ENCODE results near the gene ZBED2.
"Not testable (repeated sequence)": the region's sequence is repeated elsewhere in the genome, so short reads cannot be mapped to it uniquely, and the experiment has no call there.

The ZBED2 gene

GRCh38 chr3:111577113-111577512, 18.0 kb downstream of the ZBED2 start:
- no peak for DNase-seq

- DNase-seq: no peak
These were observed 23.2 kb downstream of the ZBED2 start for GRCh38 chr3:111571907-111572460.

- no peak for DNase-seq
These were observed 23.9 kb downstream of the ZBED2 start for GRCh38 chr3:111571282-111571681.

GRCh38 chr3:111570404-111571030, 24.6 kb downstream of the ZBED2 start:
- DNase-seq: no peak

GRCh38 chr3:111568911-111569310, 26.2 kb downstream of the ZBED2 start:
- no peak for DNase-seq

GRCh38 chr3:111568355-111568754, 26.8 kb downstream of the ZBED2 start:
- DNase-seq: no peak

- no peak for DNase-seq
These were observed 28.3 kb downstream of the ZBED2 start for GRCh38 chr3:111566844-111567243.

- not testable (repeated sequence) for DNase-seq
These were observed 33.2 kb downstream of the ZBED2 start for GRCh38 chr3:111561902-111562301.

GRCh38 chr3:111548756-111549155, 46.4 kb downstream of the ZBED2 start:
- DNase-seq: no peak

GRCh38 chr3:111548092-111548491, 47.1 kb downstream of the ZBED2 start:
- no peak for DNase-seq

- DNase-seq: no peak
These were observed 47.5 kb downstream of the ZBED2 start for GRCh38 chr3:111547631-111548030.

- DNase-seq: no peak
These were observed 49.8 kb downstream of the ZBED2 start for GRCh38 chr3:111545349-111545748.

Measured in nucleus accumbens (tissue), 56 donors.